Neural cell (in vitro differentiated cells): ENCODE measurements around the gene FRMD4A. TPM values are rescaled to one million over a fixed set of nuclear protein-coding genes. Genes with fewer than 3 reads are reported as not detected.
A peak's percentile ranks its signal among the peaks of the same experiment; 100 is the strongest.
"Not testable (repeated sequence)": the region's sequence is repeated elsewhere in the genome, so short reads cannot be mapped to it uniquely, and the experiment has no call there.

Experiments used
- H2AFZ ChIP-seq: fragments of 200-600, 300-800 bp; sonication (generic), shearing (Covaris generic); 2 replicates; pipeline ENCODE4 v1.6.0; 2014; ENCODE audit warnings: low read depth, mild to moderate bottlenecking, antibody characterized with exemption, low read length, moderate library complexity
- H3F3A ChIP-seq: fragments of 200-600 bp; shearing (Covaris generic); 2 replicates; pipeline ENCODE4 v1.6.1; 2016; ENCODE audit warnings: mild to moderate bottlenecking, moderate library complexity, mixed read lengths, antibody characterized with exemption, low read length; ENCODE audit not compliant: insufficient read depth, poor library complexity, severe bottlenecking
- H3K27ac ChIP-seq: fragments of 200-600, 300-800 bp; sonication (generic), shearing (Covaris generic); 2 replicates; pipeline ENCODE4 v1.5.1; 2014; ENCODE audit warnings: mild to moderate bottlenecking, low read length, moderate library complexity
- H3K27me3 ChIP-seq: fragments of 300-800, 200-600 bp; sonication (generic), shearing (Covaris generic); 2 replicates; pipeline ENCODE4 v1.6.0; 2014; ENCODE audit warnings: mild to moderate bottlenecking, low read depth, low read length, moderate library complexity; ENCODE audit not compliant: insufficient read depth
- H3K36me3 ChIP-seq: fragments of 300-800, 200-600 bp; sonication (generic), shearing (Covaris generic); 2 replicates; pipeline ENCODE4 v1.5.1; 2014; ENCODE audit warnings: mild to moderate bottlenecking, antibody characterized with exemption, low read length, moderate library complexity; ENCODE audit not compliant: insufficient read depth
- H3K4me2 ChIP-seq: fragments of 300-800, 200-600 bp; sonication (generic), shearing (Covaris generic); 2 replicates; pipeline ENCODE4 v1.6.0; 2014; ENCODE audit warnings: mild to moderate bottlenecking, low read length
- H3K4me3 ChIP-seq: fragments of 300-800, 200-600 bp; sonication (generic), shearing (Covaris generic); 2 replicates; pipeline ENCODE4 v1.5.1; 2014; ENCODE audit warnings: mild to moderate bottlenecking, low read length, moderate library complexity
- H3K79me2 ChIP-seq: fragments of 200-600 bp; shearing (Covaris generic); replicated peaks from 2 replicates; pipeline ENCODE4 v1.6.0; 2014; ENCODE audit warnings: mild to moderate bottlenecking, low read length, moderate library complexity; ENCODE audit not compliant: insufficient read depth
- H3K9ac ChIP-seq: fragments of 300-800, 200-600 bp; sonication (generic), shearing (Covaris generic); 2 replicates; pipeline ENCODE4 v1.6.1; 2016; ENCODE audit warnings: mild to moderate bottlenecking, low read length, mixed read lengths
- H3K9me2 ChIP-seq: fragments of 200-600 bp; shearing (Covaris generic); 2 replicates; pipeline ENCODE4 v1.6.1; 2016; ENCODE audit warnings: mild to moderate bottlenecking, low read length, mixed read lengths; ENCODE audit not compliant: insufficient read depth
- H3K9me3 ChIP-seq: fragments of 200-600, 300-800 bp; sonication (generic), shearing (Covaris generic); 2 replicates; pipeline ENCODE4 v1.6.1; 2016; ENCODE audit warnings: mild to moderate bottlenecking, mixed run types, low read length, moderate library complexity, mixed read lengths
- H4K20me1 ChIP-seq: fragments of 200-600 bp; shearing (Covaris generic); 2 replicates; pipeline ENCODE4 v1.6.1; 2016; ENCODE audit warnings: mild to moderate bottlenecking, mixed run types; ENCODE audit not compliant: insufficient read depth
- EP300 ChIP-seq: fragments of 450-650 bp; conservative IDR thresholded peaks from 2 replicates; pipeline ENCODE4 v1.6.1; 2014; ENCODE audit warnings: antibody characterized with exemption, mild to moderate bottlenecking, moderate library complexity; ENCODE audit not compliant: poor library complexity, severe bottlenecking
- EZH2 ChIP-seq: fragments of 200-600, 300-800 bp; shearing (Covaris generic), sonication (generic); IDR thresholded peaks from 2 replicates; pipeline ENCODE4 v1.6.1; 2014; ENCODE audit warnings: antibody characterized with exemption, low read length, borderline replicate concordance, mild to moderate bottlenecking; ENCODE audit not compliant: insufficient read depth, poor library complexity, severe bottlenecking
- MXI1 ChIP-seq: fragments of 450-650 bp; conservative IDR thresholded peaks from 2 replicates; pipeline ENCODE4 v1.6.1; 2014; ENCODE audit warnings: antibody characterized with exemption, mild to moderate bottlenecking; ENCODE audit not compliant: poor library complexity, severe bottlenecking
- POLR2AphosphoS5 ChIP-seq: IDR thresholded peaks from 2 replicates; pipeline ENCODE4 v1.6.1; 2012
- RAD21 ChIP-seq: fragments of 450-650 bp; conservative IDR thresholded peaks from 2 replicates; pipeline ENCODE4 v1.6.1; 2014; ENCODE audit warnings: antibody characterized with exemption, mild to moderate bottlenecking, moderate library complexity
- SMC3 ChIP-seq: fragments of 450-650 bp; conservative IDR thresholded peaks from 2 replicates; pipeline ENCODE4 v1.6.1; 2014; ENCODE audit warnings: antibody characterized with exemption, mild to moderate bottlenecking, moderate library complexity; ENCODE audit not compliant: poor library complexity
- TAF1 ChIP-seq: IDR thresholded peaks from 2 replicates; pipeline ENCODE4 v1.6.1; 2012; ENCODE audit warnings: low read depth
- polyA plus RNA-seq: library from polyadenylated mRNA; depleted of rRNA; stranded (reverse); fragments of >200 nt; gene quantifications from 2 replicates; pipeline ENCODE4 v1.2.3, GENCODE V29; 2014
- TF ChIP-seq, protein P1 (sequence below): fragments of 450-650 bp; IDR thresholded peaks from 2 replicates; pipeline ENCODE4 v1.5.1; 2014; ENCODE audit warnings: antibody characterized with exemption, mild to moderate bottlenecking, moderate library complexity; ENCODE audit not compliant: poor library complexity, severe bottlenecking
- TF ChIP-seq, protein P2 (sequence below): IDR thresholded peaks from 2 replicates; pipeline ENCODE4 v1.6.1; 2012; ENCODE audit warnings: borderline replicate concordance

The FRMD4A gene
- polyA plus RNA-seq, 1 donor from 2014 or later, result 36.5 TPM

DNA sequence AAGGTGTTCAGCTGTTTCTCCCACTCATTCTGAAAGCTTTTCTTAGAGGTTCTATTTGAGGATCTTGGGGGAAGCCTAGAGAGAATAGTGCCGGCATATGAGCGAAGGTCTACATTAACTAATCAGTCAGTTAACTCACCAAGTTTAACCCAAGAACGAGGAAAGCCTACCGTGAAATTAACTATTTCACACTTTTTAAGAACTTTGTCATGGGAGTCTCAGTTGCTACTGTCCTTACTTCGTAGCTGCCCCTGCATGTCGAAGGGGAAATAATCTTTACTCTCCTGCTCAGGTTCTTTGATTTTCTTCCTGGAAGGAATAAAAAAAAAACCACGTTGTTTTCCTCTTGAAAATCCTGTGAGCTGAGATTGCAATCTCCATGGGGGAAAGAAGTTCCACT lies 115.1 kb downstream of the FRMD4A start:
- no peak overlapping the region for H3K4me3 ChIP-seq
- H3K27me3 ChIP-seq, result no peaks in the 10 kb centered on the region
- H3F3A ChIP-seq, result no peaks in the 10 kb centered on the region
- H3K36me3 ChIP-seq, result no peaks in the 10 kb centered on the region
- no peak overlapping the region for H3K4me2 ChIP-seq
- H3K9ac ChIP-seq, result no peak overlapping the region
- no peak overlapping the region for H2AFZ ChIP-seq
- TF ChIP-seq EP300 (no peak), TAF1 (no peak), MXI1 (no peak), SMC3 (no peak), RAD21 (no peak), EZH2 (no peak), POLR2AphosphoS5 (no peak)
- TF ChIP-seq, protein P1, sequence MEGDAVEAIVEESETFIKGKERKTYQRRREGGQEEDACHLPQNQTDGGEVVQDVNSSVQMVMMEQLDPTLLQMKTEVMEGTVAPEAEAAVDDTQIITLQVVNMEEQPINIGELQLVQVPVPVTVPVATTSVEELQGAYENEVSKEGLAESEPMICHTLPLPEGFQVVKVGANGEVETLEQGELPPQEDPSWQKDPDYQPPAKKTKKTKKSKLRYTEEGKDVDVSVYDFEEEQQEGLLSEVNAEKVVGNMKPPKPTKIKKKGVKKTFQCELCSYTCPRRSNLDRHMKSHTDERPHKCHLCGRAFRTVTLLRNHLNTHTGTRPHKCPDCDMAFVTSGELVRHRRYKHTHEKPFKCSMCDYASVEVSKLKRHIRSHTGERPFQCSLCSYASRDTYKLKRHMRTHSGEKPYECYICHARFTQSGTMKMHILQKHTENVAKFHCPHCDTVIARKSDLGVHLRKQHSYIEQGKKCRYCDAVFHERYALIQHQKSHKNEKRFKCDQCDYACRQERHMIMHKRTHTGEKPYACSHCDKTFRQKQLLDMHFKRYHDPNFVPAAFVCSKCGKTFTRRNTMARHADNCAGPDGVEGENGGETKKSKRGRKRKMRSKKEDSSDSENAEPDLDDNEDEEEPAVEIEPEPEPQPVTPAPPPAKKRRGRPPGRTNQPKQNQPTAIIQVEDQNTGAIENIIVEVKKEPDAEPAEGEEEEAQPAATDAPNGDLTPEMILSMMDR, result no peak
- TF ChIP-seq, protein P2, sequence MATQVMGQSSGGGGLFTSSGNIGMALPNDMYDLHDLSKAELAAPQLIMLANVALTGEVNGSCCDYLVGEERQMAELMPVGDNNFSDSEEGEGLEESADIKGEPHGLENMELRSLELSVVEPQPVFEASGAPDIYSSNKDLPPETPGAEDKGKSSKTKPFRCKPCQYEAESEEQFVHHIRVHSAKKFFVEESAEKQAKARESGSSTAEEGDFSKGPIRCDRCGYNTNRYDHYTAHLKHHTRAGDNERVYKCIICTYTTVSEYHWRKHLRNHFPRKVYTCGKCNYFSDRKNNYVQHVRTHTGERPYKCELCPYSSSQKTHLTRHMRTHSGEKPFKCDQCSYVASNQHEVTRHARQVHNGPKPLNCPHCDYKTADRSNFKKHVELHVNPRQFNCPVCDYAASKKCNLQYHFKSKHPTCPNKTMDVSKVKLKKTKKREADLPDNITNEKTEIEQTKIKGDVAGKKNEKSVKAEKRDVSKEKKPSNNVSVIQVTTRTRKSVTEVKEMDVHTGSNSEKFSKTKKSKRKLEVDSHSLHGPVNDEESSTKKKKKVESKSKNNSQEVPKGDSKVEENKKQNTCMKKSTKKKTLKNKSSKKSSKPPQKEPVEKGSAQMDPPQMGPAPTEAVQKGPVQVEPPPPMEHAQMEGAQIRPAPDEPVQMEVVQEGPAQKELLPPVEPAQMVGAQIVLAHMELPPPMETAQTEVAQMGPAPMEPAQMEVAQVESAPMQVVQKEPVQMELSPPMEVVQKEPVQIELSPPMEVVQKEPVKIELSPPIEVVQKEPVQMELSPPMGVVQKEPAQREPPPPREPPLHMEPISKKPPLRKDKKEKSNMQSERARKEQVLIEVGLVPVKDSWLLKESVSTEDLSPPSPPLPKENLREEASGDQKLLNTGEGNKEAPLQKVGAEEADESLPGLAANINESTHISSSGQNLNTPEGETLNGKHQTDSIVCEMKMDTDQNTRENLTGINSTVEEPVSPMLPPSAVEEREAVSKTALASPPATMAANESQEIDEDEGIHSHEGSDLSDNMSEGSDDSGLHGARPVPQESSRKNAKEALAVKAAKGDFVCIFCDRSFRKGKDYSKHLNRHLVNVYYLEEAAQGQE, result no peak
- no peak overlapping the region for H3K27ac ChIP-seq
- no peaks in the 10 kb centered on the region for H3K9me2 ChIP-seq
- H4K20me1 ChIP-seq, result no peaks in the 10 kb centered on the region
- H3K9me3 ChIP-seq, result no peaks in the 10 kb centered on the region
- H3K79me2 ChIP-seq, result no peaks in the 10 kb centered on the region

DNA sequence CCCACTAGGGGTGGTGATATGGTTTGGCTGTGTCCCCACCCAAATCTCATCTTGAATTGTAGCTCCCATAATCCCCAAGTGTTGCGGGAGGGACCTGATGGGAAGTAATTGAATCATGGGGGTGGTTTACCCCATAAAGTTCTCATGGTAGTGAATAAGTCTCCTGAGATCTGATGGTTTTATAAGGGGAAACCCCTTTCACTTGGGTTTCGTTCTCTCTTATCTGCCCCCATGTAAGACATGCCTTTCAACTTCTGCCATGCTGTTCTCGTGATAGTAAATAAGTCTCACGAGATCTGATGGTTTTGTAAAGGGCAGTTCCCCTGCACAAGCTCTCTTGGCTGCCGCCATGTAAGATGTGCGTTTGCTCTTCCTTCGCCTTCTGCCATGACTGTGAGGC lies 117.0 kb downstream of the FRMD4A start:
- not testable (repeated sequence) for H3K36me3 ChIP-seq, H3K4me2 ChIP-seq, H3K4me3 ChIP-seq, H3K27me3 ChIP-seq, H3F3A ChIP-seq, H3K79me2 ChIP-seq, H3K9me2 ChIP-seq, H3K9me3 ChIP-seq, H3K9ac ChIP-seq, H4K20me1 ChIP-seq, H2AFZ ChIP-seq
- peak overlapping the region; percentile 89 for H3K27ac ChIP-seq

DNA sequence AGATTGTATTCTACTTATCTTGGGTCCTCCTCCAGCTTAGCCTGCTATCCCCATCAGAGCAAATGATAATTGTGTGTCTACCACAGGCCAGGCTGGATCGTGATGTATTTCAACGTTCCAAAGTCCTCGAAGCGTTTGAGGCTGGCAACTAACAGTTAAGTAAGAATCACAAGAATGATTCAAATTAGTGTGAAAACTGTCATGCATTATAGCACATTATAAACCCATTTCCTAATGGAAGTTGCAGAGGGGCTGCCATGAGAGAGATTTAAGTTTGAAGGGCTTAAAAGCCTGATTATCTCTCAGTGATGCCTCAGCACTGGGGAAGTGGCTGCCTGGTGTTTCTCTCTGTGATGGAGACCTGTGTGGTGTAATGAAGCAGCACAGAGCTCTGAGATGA lies 119.1 kb downstream of the FRMD4A start:
- no peaks in the 10 kb centered on the region for H3F3A ChIP-seq
- H3K9ac ChIP-seq, result peak overlapping the region; percentile 56
- H3K9me2 ChIP-seq, result no peaks in the 10 kb centered on the region
- no peaks in the 10 kb centered on the region for H3K9me3 ChIP-seq
- H3K36me3 ChIP-seq, result no peaks in the 10 kb centered on the region
- no peaks in the 10 kb centered on the region for H3K27me3 ChIP-seq
- H3K4me2 ChIP-seq, result peak overlapping the region; percentile 36
- TF ChIP-seq SMC3 (no peak), TAF1 (no peak), EP300 (peak; percentile 85), RAD21 (peak; percentile 31), POLR2AphosphoS5 (peak; percentile 73)
- TF ChIP-seq, protein P2, result peak; percentile 71
- TF ChIP-seq, protein P1, result no peak
- H3K79me2 ChIP-seq, result no peaks in the 10 kb centered on the region
- no peak overlapping the region for H2AFZ ChIP-seq
- no peaks in the 10 kb centered on the region for H4K20me1 ChIP-seq
- H3K27ac ChIP-seq, result peak overlapping the region; percentile 89
- peak overlapping the region; percentile 50 for H3K4me3 ChIP-seq
